NCI-H345 (cell line): ENCODE measurements around the gene TMEM179.

Experiments used
- DNase-seq: peaks from one replicate; lab custom pipeline; 2025; lab: John Stamatoyannopoulos, UW

The TMEM179 gene

DNA sequence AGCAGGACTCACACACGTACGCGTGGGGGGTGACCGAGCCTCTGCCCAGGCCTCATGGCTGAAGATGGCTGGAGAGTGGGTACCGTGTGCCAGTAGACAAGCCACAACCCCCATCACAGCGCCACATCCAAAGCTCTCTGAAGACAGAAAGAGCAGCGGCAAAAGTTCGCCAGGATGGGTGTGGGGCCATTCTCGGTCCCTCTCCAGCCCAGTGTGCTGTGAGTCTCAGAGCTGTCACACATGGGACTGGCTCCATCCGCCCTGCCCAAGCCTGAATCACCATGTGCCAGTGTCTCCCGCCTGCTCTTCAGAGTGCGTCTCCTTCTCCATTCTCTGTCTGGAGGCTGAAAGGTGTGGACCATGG is 5.7 kb downstream of the TMEM179 start:
- DNase-seq = no peak

DNA sequence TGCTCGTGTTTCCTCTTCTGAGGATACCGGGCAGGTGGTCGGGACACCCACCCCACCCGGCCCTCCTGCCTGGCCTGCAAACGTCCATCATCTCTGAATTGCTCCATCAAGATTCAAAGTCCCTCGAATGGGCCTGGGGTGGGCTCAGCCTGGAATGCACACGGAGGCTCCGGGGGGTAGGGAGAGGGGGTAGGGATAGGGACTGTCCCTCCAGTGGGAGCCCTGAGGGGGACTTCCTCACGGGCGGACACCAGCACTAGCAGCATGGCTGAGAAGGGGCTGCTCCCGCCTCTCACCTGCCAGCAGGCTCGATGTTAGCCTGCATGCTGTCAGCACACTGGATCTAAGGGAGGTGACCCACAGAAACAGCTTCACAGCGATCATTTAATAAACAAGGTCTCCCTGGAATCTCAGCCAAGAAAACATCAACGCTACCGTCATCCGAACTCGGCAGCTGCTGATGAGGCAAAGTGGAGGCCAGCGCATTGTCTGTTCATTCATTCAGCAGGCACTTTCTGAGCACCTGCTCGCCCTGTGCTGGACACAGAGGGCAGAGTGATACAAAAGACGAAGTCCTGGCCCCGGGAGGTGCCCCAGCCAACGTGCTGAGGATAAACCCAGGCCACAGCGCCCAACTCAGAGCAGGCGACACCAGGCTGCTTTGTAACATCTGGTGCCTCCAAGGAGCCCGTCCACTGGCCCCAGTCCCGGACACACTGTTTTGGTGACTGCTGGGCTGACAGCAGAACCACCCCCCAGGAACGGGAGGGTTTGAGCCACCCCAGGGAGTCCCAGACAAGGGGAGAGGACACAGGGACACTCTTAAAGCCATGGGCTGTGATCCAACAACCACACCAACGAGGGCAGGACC is 6.3 kb downstream of the TMEM179 start:
- no peak for DNase-seq

DNA sequence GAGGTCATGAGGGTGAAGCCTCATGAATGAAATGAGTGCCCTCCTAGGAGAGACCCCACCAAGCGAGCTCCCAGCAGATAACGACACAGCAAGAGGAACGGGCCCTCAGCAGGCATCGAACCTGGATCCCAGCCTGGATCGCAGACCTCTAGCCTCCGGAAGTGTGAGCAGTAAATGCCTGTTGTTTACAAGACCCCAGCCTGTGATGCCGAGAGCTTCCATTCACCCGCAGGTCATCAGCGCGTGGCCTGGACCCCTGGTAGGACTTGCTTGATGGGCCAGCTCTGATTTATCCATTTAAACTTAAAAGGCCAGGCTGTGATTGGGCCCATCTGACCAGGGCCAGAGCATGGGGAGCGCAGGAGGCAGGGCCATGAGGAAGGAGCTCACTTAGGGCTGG is 7.0 kb downstream of the TMEM179 start:
- DNase-seq = no peak

DNA sequence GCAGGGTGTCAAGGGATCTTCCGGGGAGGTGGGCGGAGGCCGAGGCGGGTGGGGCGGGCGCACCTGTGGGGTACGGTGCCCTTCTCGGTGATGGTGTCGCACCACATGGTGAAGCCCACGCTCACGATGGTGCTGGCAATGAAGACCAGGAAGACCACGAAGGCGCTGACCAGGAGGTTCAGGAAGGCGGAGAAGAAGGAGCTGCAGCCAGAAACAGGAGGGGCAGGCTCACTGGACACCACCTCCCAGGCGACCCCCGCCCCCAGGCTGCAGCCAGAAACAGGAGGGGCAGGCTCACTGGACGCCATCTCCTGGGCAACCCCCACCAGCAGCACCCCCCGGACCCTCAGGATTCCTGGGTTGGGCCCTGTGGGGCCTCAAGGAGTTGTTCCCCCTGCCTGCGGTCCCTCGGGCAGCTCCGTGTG is 7.6 kb downstream of the TMEM179 start:
- no peak for DNase-seq

DNA sequence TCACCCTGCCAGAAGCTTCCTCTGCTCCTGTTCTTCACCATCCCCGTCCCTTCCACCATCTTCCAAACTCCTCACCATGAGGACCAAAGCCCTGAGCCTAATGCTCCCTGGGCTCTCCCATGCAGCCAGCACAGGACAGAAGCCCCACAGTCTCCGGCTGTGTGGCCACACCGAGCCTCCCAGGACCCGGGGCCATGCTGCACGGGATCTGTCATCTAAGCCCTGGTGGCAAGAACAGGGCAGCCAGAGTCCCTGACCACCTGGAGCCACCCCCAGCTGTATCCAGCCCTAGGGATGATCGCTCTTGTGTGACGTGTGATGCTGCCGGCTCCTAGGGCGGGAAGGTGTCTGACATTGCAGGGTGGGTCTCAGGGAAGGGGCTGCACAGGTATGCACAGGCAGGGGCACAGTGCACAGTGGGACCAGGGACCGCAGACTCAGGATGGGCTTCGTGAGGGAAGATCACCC is 8.1 kb downstream of the TMEM179 start:
- no peak for DNase-seq

DNA sequence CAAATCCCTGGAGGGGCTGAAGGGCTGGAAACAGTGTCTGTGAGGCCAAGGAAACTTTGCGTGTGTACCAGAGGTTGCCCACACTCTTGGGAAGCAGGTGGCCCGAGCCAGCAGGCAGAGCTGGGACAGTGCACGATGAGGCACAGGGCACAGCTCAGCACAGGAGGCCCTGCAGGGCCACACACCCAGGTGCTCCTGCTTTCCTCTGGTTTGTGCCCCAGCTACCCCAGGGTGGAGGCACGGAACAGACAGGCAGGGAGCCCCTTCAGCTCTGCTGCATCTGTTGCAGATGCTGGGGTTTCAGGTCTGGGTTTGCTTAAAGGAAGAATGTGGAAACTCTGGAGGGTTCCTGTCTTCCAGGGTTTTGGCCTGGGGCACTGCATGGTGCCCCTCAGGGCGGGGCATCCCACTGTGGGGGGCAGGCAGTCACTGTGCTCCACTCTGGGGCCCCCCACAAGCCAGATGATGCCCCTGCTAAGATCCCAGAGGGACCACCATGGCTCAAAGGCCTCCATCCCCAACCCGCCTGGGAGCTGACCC is 8.6 kb downstream of the TMEM179 start:
- DNase-seq = no peak

DNA sequence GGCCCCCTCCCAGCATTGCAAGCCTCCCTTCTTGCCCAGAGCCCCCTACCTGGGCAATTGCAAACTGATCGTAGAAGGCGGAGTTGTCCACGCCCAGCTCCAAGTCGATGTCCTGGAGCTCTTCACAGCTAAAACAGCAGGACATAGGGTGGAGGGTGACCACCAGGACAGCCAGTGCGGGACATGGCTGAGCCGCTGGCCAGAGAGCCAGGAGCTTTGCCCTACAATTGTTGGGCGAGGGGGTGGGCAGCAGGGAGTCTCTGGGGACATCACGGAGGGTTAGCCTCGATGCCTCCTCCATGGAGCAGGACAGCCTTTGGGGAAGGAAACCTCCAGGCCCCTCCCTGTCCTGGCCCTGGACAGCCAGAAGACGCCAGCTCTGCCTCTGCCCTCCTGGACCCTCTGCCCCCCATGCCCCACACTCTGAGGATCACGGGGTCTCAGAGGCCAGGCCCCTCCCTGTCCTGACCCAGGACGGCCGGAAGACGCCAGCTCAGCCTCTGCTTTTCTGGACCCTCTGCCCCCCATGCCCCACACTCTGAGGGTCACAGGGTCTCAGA is 9.4 kb downstream of the TMEM179 start:
- no peak for DNase-seq

DNA sequence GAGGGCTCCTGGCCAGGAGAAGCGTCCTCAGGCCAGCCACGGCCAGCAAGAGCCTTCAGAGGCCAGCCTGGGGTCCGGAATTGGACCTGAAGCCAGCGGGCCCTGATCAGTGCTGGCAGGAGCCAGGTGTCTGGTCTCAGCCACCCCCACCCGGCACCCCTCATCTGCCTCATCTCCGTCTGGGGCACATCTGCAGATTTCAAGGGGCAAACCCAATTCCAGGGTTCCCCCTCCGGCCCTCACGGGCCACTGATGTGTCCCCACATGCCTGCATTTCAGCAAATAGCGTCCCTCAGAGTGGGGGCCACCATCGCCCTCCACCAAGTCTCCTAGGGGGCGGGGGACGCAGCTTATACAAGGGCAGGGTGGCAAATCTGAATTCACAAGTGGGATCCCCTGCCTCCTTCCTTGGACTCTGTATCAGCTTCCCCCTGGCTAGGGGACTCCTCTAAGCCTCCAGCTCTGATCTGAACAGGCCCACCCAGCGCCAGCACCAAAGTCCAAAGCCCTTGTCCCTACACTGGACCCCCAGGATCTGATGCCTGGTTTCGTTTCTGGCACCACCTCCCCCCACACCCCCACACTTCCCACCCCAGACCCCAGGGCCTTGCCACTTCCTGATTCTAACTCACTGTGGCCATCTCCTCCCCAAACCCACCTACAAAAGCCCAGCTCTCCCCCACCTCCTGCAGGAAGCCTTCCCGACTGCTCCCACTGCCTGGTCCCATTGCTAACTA is 10.1 kb downstream of the TMEM179 start:
- DNase-seq = no peak

DNA sequence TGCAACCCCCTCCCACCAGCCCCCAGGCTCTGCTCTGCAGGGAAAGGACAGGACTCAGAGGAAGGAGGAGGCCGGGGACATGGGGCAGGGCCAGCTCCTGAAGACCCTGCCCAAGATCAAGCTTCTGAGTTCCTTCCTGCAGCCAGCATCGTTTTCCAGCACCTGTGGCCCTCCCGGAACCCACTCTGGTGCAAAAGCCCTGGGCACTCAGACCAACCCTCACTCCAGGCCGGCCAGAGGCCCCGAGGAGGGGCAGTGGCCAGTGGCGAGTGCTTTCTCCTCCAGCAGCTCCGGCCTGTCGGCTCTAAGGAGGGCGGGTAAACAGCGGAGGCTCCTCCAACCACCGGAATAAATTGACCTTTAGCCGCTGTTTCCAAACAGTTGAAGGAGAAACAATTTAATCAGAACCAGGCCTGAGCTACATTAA is 10.8 kb downstream of the TMEM179 start:
- DNase-seq = no peak

DNA sequence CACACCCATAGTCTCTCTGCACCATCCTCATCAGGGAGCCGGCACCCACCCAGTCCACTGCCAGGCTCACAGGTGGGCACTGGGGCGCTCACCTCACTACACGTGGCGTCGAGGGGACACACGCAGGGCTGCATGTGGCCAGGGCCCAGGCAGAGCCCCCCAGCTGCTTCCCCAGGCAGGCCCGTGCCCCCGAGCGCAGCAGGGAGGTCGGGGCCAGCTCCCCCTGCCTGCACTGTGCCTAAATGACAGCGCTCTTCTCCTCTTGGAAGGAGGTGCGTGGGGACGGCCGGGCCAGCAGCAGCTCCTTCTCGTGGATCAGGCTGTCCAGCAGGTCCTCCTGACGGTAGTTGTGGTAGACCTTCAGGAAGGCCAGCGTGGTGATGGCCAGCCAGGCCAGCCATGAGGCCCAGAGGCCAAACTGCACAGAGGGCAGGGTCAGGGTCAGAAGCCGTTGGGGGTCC is 11.3 kb downstream of the TMEM179 start:
- no peak for DNase-seq

DNA sequence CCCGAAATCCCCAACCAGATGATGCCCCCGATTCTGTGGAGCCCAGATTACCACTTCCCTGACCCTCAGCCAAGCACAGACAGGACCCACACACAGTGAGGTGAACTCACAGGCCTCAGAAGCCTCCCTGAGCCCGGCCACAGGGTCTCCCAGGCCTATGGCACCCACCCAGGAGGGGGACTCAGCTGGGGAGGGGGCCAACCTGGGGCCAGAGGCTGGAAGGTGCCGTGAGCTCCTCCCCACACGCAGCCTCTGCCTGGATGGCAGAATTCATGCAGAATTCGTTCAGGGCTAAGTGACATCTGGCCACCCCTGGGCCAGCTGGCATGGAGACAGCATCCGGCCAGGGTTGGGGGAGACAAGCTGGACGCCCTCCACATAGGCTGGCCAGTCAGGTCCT is 11.8 kb downstream of the TMEM179 start:
- DNase-seq = no peak

DNA sequence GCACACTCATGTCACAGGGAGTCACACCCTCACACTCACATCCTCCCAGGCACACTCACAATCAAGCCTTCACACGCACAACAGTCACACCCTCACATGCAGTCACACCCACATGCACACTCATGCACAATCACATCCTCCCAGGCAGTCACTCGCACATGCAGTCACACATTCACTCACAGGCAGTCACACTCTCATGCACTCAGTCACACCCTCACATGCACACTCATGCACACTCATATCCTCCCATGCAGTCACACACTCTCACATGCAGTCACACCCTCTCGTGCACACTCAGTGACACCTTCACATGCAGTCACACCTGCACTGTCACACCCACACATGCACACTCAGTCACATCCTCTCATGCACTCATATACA is 12.3 kb downstream of the TMEM179 start:
- DNase-seq = no peak

DNA sequence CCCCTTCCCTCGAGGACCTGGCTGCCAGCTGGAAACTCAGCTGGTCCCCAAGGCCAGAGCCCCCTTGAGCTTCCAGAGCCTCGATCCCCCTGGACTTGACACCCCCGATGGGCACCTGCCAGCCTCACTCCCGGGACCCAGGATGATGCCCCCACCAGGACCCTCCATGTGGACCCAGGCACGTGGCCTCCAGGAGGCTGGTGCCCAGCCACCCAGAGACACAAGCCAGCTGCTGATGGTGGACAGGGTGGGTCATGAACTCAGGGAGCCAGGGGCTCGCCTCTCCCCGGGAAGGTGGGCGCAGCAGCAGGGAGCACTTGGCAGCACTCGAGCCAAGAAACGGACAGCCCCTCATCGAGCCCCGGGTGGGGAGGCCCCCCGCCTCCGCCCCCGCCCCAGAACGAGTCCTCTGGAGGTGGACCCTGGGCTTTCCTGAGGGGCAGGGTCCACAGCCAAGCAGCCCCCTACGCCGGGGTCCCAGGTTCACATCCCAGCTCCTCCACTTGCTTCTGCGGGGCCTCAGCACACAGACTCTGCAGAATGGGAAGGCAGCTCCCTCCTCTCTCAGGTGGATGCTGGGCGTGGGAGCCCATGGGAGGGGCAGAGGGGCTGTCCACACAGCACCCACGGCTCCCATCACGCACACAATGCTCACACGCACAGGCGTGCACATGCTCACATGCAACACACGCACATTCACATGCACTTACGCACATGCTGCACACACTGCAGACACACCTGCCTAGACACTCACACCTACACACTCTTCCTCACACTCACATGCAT is 12.9 kb downstream of the TMEM179 start:
- no peak for DNase-seq

DNA sequence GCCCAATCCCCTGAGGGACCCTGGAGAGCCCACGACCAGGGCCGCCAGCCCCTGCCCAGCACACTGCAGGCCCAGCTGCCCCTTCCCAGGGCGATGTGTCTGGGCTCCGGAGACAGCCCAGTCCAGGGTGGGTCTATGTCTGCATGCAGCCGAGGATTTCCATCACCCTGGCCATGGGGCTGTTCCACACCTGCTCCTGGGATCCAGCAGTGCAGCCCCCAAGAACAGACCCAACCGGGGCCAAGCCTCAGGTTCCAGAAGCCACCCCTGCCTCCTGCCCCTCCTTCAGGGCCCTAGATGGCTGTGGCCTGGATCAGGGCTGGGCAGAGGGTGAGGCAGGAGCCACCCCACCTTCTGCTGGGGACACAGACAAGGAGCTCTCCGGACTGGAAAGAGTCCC is 13.5 kb downstream of the TMEM179 start:
- DNase-seq = no peak

DNA sequence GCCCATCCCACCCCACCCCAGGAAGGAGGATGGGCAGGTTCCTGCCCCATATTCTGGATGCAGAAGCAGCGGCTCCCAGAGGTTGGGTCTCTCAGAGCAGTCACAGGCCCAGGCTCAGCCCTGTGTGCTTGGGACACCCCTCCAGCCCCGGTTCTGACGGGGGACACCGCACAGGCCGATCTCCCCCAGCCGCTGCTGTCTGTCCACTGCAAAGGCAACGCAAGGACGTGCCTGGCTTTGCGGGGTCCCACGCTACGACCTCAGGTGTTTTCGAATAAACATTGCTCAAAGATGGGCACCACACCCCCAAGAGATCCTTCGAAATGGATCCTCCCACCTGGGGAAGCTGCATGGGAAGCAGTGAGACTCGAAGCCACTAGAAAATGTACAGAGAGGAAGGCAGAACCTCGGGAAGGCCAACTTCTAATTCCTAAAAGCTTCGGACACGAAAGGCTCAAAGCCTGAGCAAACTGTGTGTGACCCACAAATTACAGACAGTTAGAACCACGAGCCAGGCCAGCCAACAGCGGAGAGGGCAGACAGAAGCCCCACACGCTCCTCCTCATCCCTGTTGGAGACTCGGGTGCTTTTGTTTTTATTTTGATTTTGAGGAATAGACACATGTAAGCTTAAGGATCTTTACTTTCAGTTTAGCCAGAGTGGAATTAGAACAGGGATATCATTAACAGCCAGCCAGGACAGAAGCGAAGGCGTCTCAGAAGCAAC is 14.2 kb downstream of the TMEM179 start:
- DNase-seq = no peak

DNA sequence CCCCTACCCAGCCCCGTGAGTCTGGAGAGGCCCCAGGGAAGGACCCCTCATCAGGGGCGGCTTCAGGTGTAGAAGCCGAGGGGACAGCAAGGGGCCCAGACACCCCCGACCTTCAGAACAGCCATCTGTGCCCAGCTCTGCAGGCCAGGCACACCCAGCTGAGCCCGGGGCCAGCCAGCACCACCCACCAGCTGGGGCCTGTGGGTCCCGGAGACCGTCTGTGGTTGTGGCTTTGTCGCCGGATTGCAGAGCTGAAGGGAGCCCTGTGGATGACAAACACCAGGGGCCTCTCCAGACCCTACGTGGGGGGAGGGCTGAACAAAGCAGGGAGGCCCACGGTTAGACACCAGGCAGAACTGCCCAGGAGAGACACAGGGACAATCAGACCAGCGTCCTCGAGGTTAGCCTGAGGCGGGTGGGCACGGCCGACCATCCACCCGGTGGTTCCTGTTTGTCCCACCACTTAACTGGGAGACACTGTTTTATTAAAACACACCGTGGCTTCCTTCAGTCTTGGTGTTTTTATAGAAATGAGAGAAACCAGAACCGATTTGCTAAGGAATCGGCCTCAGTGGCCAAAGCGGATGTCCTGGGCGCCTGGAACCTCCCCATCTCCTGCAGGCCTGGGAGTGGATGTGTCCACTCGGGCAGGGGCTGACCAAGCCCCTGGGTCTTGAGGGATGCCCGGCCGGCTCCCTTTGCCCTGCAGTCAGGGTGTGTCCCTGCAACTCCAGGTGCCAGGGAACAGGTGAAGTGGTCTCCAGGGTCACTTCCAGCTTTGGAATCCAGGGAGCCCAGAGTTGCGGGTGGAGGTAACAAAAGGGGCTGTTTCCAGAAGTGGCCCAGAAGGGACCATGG is 15.0 kb downstream of the TMEM179 start:
- no peak for DNase-seq

DNA sequence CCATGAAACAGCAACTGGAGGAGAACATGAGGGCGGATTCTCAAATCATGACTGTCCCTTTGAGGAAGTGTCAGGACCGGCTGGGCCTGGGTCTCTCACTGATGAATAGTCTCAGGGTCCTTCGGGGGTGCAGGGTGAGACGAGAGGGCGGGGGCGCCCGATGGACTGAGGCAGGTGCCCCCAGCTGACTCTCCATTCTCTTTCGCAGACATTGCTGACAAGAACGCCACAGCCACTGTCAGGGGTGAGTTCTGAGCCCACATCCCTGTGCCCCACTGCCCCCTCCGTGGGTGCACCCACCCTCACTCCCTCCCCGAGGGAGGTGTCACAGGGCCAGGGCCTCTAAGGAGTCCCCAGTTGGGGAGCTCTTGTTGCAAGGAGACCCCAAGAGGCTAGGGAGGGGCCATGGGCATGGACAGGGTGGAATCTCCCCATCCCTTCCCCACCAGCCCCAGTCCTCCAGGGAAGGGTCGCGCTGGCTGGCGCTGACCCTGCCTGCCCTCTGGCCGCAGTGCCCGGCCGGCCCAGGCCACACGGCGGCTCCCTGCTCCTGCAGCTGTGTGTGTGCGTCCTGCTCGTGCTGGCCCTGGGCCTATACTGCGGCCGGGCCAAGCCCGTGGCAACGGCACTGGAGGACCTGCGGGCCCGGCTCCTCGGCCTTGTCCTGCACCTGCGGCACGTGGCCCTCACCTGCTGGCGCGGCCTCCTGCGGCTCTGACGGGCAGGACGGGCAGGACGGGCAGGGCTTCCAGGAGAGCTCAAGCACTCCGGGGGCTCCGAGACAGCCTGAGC is 16.3 kb downstream of the TMEM179 start:
- peak; percentile 14 for DNase-seq

DNA sequence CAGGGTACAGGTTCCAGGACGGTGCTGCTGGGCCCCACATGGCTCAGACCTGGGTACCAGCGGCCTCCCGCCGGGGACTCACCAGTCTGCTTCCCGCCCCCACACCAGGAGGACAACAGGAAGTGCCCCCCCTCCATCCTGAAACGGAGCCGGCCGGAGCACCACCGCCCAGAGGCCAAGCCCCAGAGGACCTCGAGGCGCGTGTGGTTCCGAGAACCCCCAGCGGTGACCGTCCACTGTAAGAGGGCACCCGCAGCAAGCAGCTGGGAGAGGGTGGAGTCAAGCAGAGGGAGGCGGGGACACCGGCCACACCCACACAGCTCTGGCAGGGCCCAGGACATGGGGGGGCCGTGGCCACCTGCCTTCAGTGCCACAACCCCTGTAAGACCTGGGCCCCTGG is 16.9 kb downstream of the TMEM179 start:
- DNase-seq = no peak
